DMS53 treated with DMSO at 0.1 percent for 48 hours (cell line): Measurements from ENCODE around the gene MRPL42.
"Not testable (repeated sequence)": the region's sequence is repeated elsewhere in the genome, so short reads cannot be mapped to it uniquely, and the experiment has no call there.

ENCODE experiments used
- DNase-seq: peaks from one replicate; lab custom pipeline; 2025; ENCODE audit not compliant: unreplicated experiment; lab: John Stamatoyannopoulos, UW

The MRPL42 gene

GRCh38 chr12:93467351-93468007, at the start of gene MRPL42:
Gene MRPL42, plus strand, starts transcription at chr12:93467514. Its CDS starts 1,772 bp downstream, at chr12:93469286.
- peak; percentile 93 for DNase-seq

- no peak for DNase-seq
Observed at GRCh38 chr12:93417967-93418480, 49.3 kb upstream of the MRPL42 start.

- DNase-seq: peak; percentile 54
Observed at GRCh38 chr12:93419388-93420034, 47.8 kb upstream of the MRPL42 start.

- no peak for DNase-seq
Observed at GRCh38 chr12:93422050-93422449, 45.3 kb upstream of the MRPL42 start.

GRCh38 chr12:93425736-93426411, 41.4 kb upstream of the MRPL42 start:
- no peak for DNase-seq

- DNase-seq: no peak
Observed at GRCh38 chr12:93426412-93426805, 40.9 kb upstream of the MRPL42 start.

- DNase-seq: no peak
Observed at GRCh38 chr12:93427779-93428564, 39.3 kb upstream of the MRPL42 start.

GRCh38 chr12:93429448-93429847, 37.9 kb upstream of the MRPL42 start:
- DNase-seq: no peak

- DNase-seq: no peak
Observed at GRCh38 chr12:93429852-93430251, 37.5 kb upstream of the MRPL42 start.

GRCh38 chr12:93430280-93430679, 37.0 kb upstream of the MRPL42 start:
- no peak for DNase-seq

- DNase-seq: not testable (repeated sequence)
Observed at GRCh38 chr12:93432031-93432430, 35.3 kb upstream of the MRPL42 start.

- no peak for DNase-seq
Observed at GRCh38 chr12:93434256-93434865, 33.0 kb upstream of the MRPL42 start.

GRCh38 chr12:93438266-93439050, 28.9 kb upstream of the MRPL42 start:
- no peak for DNase-seq

GRCh38 chr12:93440043-93440835, 27.1 kb upstream of the MRPL42 start:
- DNase-seq: no peak

- peak; percentile 17 for DNase-seq
Observed at GRCh38 chr12:93441081-93441616, 26.2 kb upstream of the MRPL42 start.

GRCh38 chr12:93441617-93442410, 25.5 kb upstream of the MRPL42 start, which contains the start of gene UBE2N:
Gene UBE2N, minus strand, starts transcription at chr12:93441947. Its CDS starts 63 bp downstream, at chr12:93441884.
- peak; percentile 94 for DNase-seq

GRCh38 chr12:93442411-93443340, 24.6 kb upstream of the MRPL42 start:
- peak; percentile 62 for DNase-seq
